Prostate gland (tissue), 2 donors: ENCODE measurements around the gene HAP1.

Experiments
- POLR2A ChIP-seq: fragments of 450-650 bp; IDR thresholded peaks from one replicate; pipeline ENCODE4 v1.6.1; 2016; ENCODE audit warnings: antibody characterized with exemption, mild to moderate bottlenecking
- POLR2AphosphoS5 ChIP-seq: sonication (generic); formaldehyde crosslinking; IDR thresholded peaks from one replicate; pipeline ENCODE4 v1.6.1; 2017; ENCODE audit warnings: antibody characterized with exemption
- TF ChIP-seq, protein P1 (sequence below), 4 experiments: fragments of 200-600 bp in 2 of 4; fragments of 450-650 bp in 2 of 4; sonication (generic) in 2 of 4; IDR thresholded peaks; 1 replicate in 3 of 4; 2 replicates in 1 of 4; pipeline ENCODE4 v1.5.1; 2016 to 2019; ENCODE audit warnings: antibody characterized with exemption in 4 of 4, mild to moderate bottlenecking in 2 of 4, moderate library complexity in 2 of 4

DNA sequence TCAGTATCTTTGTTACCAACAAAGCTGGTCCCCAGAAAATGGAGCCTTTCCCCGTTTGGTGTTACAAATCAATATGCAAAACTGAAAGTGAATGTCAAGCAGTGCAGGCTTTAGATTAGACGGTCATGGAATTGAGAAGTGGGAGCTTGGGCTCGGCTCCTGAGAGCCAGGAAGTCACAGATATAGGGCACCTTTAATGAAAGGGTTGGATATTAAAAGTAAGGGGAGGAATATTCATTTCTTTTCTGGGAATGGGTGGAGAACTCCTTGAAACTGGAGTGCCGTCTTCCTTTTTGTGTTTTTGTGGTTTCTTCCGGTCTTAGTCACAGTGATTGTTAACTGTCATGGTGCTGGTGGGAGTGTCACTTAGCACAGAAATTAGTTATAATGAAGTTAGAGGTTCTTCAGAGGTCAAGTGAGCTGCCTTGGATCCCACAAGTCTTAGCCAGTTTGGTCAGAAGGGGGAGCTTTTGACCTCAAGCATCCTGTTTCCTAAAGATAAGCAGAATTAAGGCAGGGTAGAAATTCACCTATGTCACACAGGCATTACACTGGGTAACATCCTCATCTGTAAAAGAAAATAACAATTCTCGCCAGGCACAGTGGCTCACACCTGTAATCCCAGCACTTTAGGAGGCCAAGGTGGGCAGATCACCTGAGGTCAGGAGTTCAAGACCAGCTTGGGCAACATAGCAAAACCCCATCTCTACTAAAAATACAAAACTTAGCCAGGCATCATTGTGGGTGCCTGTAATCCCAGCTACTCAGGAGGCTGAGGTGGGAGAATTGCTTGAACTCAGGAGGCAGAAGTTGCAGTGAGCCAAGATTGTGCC is 55.3 kb downstream of the HAP1 start:
- TF ChIP-seq, protein P1, sequence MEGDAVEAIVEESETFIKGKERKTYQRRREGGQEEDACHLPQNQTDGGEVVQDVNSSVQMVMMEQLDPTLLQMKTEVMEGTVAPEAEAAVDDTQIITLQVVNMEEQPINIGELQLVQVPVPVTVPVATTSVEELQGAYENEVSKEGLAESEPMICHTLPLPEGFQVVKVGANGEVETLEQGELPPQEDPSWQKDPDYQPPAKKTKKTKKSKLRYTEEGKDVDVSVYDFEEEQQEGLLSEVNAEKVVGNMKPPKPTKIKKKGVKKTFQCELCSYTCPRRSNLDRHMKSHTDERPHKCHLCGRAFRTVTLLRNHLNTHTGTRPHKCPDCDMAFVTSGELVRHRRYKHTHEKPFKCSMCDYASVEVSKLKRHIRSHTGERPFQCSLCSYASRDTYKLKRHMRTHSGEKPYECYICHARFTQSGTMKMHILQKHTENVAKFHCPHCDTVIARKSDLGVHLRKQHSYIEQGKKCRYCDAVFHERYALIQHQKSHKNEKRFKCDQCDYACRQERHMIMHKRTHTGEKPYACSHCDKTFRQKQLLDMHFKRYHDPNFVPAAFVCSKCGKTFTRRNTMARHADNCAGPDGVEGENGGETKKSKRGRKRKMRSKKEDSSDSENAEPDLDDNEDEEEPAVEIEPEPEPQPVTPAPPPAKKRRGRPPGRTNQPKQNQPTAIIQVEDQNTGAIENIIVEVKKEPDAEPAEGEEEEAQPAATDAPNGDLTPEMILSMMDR (IDR thresholded peaks at IDR 0.05): no peak
- TF ChIP-seq POLR2A (no peak), POLR2AphosphoS5 (peak; percentile 46)
